GM23338 (cell line): ENCODE data around the gene ADGB. TPM values are rescaled to one million over a fixed set of nuclear protein-coding genes. Genes with fewer than 3 reads are reported as not detected.

ENCODE experiments used
- ATAC-seq: fragments of 200-7000 bp; cut with Tn5 transposase; 3 replicates; pipeline ENCODE4 v1.9.1; 2020
- DNase-seq: peaks from one replicate; pipeline ENCODE4 v3.0.0-alpha.2; 2015; ENCODE audit warnings: low spot score
- H2AFZ ChIP-seq: fragments of 200-600 bp; sonication (generic); 2 replicates; pipeline ENCODE4 v1.8.0; 2016; ENCODE audit warnings: antibody characterized with exemption, mild to moderate bottlenecking, moderate library complexity
- H3F3A ChIP-seq: fragments of 200-600 bp; sonication (generic); replicated peaks from 2 replicates; pipeline ENCODE4 v1.8.0; 2017; ENCODE audit warnings: antibody characterized with exemption, mixed run types, low read depth
- H3K27ac ChIP-seq: fragments of 200-600 bp; sonication (generic); 2 replicates; pipeline ENCODE4 v1.6.1; 2016; ENCODE audit warnings: low read depth
- H3K27me3 ChIP-seq: fragments of 200-600 bp; sonication (generic); 2 replicates; pipeline ENCODE4 v1.8.0; 2016; ENCODE audit warnings: mild to moderate bottlenecking, mixed run types, moderate library complexity; ENCODE audit not compliant: insufficient read depth
- H3K36me3 ChIP-seq: fragments of 200-600 bp; sonication (generic); 2 replicates; pipeline ENCODE4 v1.8.0; 2016; ENCODE audit warnings: mild to moderate bottlenecking; ENCODE audit not compliant: insufficient read depth
- H3K4me1 ChIP-seq: fragments of 200-600 bp; sonication (generic); 2 replicates; pipeline ENCODE4 v1.8.0; 2016; ENCODE audit warnings: mild to moderate bottlenecking, moderate library complexity; ENCODE audit not compliant: insufficient read depth
- H3K4me2 ChIP-seq: fragments of 200-600 bp; sonication (generic); 2 replicates; pipeline ENCODE4 v1.7.1; 2017; ENCODE audit warnings: mixed run types
- H3K4me3 ChIP-seq: fragments of 200-600 bp; sonication (generic); 2 replicates; pipeline ENCODE4 v1.6.1; 2016; ENCODE audit warnings: mixed run types
- H3K79me2 ChIP-seq: fragments of 200-600 bp; sonication (generic); replicated peaks from 2 replicates; pipeline ENCODE4 v1.8.0; 2017; ENCODE audit warnings: mild to moderate bottlenecking; ENCODE audit not compliant: insufficient read depth
- H3K9me2 ChIP-seq: fragments of 200-600 bp; sonication (generic); 2 replicates; pipeline ENCODE4 v1.8.0; 2017; ENCODE audit not compliant: insufficient read depth
- H4K20me1 ChIP-seq: fragments of 200-600 bp; sonication (generic); replicated peaks from 2 replicates; pipeline ENCODE4 v1.8.0; 2017; ENCODE audit warnings: mild to moderate bottlenecking; ENCODE audit not compliant: insufficient read depth
- H3K27ac Mint-ChIP-seq: 2 replicates; pipeline ENCODE4 v1.8.0; 2020; ENCODE audit warnings: inconsistent platforms, mild to moderate bottlenecking, moderate library complexity, mixed read lengths
- H3K27me3 Mint-ChIP-seq: 3 replicates; pipeline ENCODE4 v1.8.0; 2022; ENCODE audit warnings: low read depth, mild to moderate bottlenecking, moderate library complexity, mixed read lengths, inconsistent platforms; ENCODE audit not compliant: insufficient read depth, poor library complexity
- H3K36me3 Mint-ChIP-seq: 3 replicates; pipeline ENCODE4 v1.8.0; 2021; ENCODE audit warnings: low read depth, mild to moderate bottlenecking, inconsistent platforms, moderate library complexity, mixed read lengths
- H3K4me1 Mint-ChIP-seq: 3 replicates; pipeline ENCODE4 v1.8.0; 2020; ENCODE audit warnings: mild to moderate bottlenecking, inconsistent platforms, mixed read lengths
- H3K4me3 Mint-ChIP-seq: 3 replicates; pipeline ENCODE4 v1.8.0; 2021; ENCODE audit warnings: moderate library complexity, mild to moderate bottlenecking, inconsistent platforms, mixed read lengths
- H3K9me3 Mint-ChIP-seq: 3 replicates; pipeline ENCODE4 v1.8.0; 2020; ENCODE audit warnings: moderate library complexity, mild to moderate bottlenecking, inconsistent platforms, mixed read lengths
- CREB1 ChIP-seq: fragments of 250-450 bp; sonication (Bioruptor Pico); IDR thresholded peaks from 2 replicates; pipeline ENCODE4 v1.5.0; 2020; ENCODE audit warnings: low read depth, mild to moderate bottlenecking, moderate library complexity
- CTCF ChIP-seq, 2 experiments: fragments of 200-600 bp in 1 of 2; sonication (generic) in 1 of 2; conservative IDR thresholded peaks; 2 replicates each; pipeline versions ENCODE4 v1.5.1 to v1.6.1; 2016 to 2017; ENCODE audit warnings: antibody characterized with exemption in 2 of 2, low read depth in 2 of 2, mild to moderate bottlenecking in 2 of 2, moderate library complexity in 1 of 2
- EZH2 ChIP-seq: fragments of 200-600 bp; sonication (generic); IDR thresholded peaks from one replicate; pipeline ENCODE4 v1.8.0; 2017; ENCODE audit warnings: antibody characterized with exemption, mild to moderate bottlenecking, low read depth; ENCODE audit not compliant: unreplicated experiment
- EZH2phosphoT487 ChIP-seq: fragments of 200-600 bp; sonication (generic); IDR thresholded peaks from one replicate; pipeline ENCODE4 v1.8.1; 2018; ENCODE audit warnings: antibody characterized with exemption; ENCODE audit not compliant: unreplicated experiment
- JUNB ChIP-seq: IDR thresholded peaks from one replicate; pipeline ENCODE4 v1.6.1; 2016; ENCODE audit warnings: antibody characterized with exemption; ENCODE audit not compliant: unreplicated experiment
- NANOG ChIP-seq: IDR thresholded peaks from 2 replicates; pipeline ENCODE4 v1.6.1; 2016; ENCODE audit warnings: antibody characterized with exemption, borderline replicate concordance
- POLR2AphosphoS5 ChIP-seq: IDR thresholded peaks from 2 replicates; pipeline ENCODE4 v1.6.1; 2016; ENCODE audit warnings: antibody characterized with exemption, low read depth
- STAT1 ChIP-seq: IDR thresholded peaks from one replicate; pipeline ENCODE4 v1.6.1; 2016; ENCODE audit warnings: antibody characterized with exemption; ENCODE audit not compliant: unreplicated experiment
- ZNF114 ChIP-seq: fragments of 250-450 bp; sonication (Bioruptor Pico); IDR thresholded peaks from 2 replicates; pipeline ENCODE4 v1.5.0; 2020; ENCODE audit warnings: mild to moderate bottlenecking, moderate library complexity
- ZNF331 ChIP-seq: fragments of 250-450 bp; sonication (Bioruptor Pico); IDR thresholded peaks from 2 replicates; pipeline ENCODE4 v1.5.0; 2020; ENCODE audit warnings: low read depth, mild to moderate bottlenecking, moderate library complexity
- ZNF462 ChIP-seq: fragments of 250-450 bp; sonication (Bioruptor Pico); IDR thresholded peaks from 2 replicates; pipeline ENCODE4 v1.5.0; 2020; ENCODE audit warnings: mild to moderate bottlenecking, moderate library complexity
- polyA plus RNA-seq: library from polyadenylated mRNA; unstranded; fragments of >200 nt; fragmentation: Nextera tagmentation; extraction: Ambion mirVana; gene quantifications from 2 replicates; pipeline ENCODE4 v1.2.1, GENCODE V29; 2016
- total RNA-seq: library from RNA; depleted of rRNA; stranded (reverse); fragments of >200 nt; shearing (Covaris generic); gene quantifications from 2 replicates; pipeline ENCODE4 v1.2.3, GENCODE V29; 2014
- TF ChIP-seq, protein P1 (sequence below): IDR thresholded peaks from one replicate; pipeline ENCODE4 v1.6.1; 2018; ENCODE audit warnings: antibody characterized with exemption; ENCODE audit not compliant: unreplicated experiment

The ADGB gene
- total and polyA plus RNA-seq, 2 experiments from 2014 or later: not detected

- H3K36me3 ChIP-seq: no peaks in the 10 kb centered on the region
- H3K4me1 ChIP-seq: no peaks in the 10 kb centered on the region
- H3F3A ChIP-seq: no peaks in the 10 kb centered on the region
- H3K9me2 ChIP-seq: no peaks in the 10 kb centered on the region
- Mint-ChIP-seq H3K4me3 (no peak overlapping the region), H3K9me3 (no peaks in the 10 kb centered on the region), H3K27ac (no peak overlapping the region), H3K36me3 (no peaks in the 10 kb centered on the region; the same call in 2 of the 3 replicates), H3K4me1 (peaks cover 7% of the 10 kb centered on the region; the same call in 1 of the 3 replicates), H3K27me3 (peaks cover 6% of the 10 kb centered on the region)
- DNase-seq: no peak
- no peak for TF ChIP-seq STAT1
- no peak for TF ChIP-seq ZNF114 (CRISPR knock-in tag)
- TF ChIP-seq ZNF462 (CRISPR knock-in tag): no peak
- no peak for TF ChIP-seq EZH2
- TF ChIP-seq CREB1: no peak
- TF ChIP-seq JUNB: no peak
- TF ChIP-seq ZNF331 (CRISPR knock-in tag): no peak
- TF ChIP-seq EZH2phosphoT487: no peak
- TF ChIP-seq NANOG: no peak
- no peak for TF ChIP-seq CTCF (conservative IDR thresholded peaks at IDR 0.05; ENCODE audit: low read depth in 2 of 2)
- TF ChIP-seq, protein P1, sequence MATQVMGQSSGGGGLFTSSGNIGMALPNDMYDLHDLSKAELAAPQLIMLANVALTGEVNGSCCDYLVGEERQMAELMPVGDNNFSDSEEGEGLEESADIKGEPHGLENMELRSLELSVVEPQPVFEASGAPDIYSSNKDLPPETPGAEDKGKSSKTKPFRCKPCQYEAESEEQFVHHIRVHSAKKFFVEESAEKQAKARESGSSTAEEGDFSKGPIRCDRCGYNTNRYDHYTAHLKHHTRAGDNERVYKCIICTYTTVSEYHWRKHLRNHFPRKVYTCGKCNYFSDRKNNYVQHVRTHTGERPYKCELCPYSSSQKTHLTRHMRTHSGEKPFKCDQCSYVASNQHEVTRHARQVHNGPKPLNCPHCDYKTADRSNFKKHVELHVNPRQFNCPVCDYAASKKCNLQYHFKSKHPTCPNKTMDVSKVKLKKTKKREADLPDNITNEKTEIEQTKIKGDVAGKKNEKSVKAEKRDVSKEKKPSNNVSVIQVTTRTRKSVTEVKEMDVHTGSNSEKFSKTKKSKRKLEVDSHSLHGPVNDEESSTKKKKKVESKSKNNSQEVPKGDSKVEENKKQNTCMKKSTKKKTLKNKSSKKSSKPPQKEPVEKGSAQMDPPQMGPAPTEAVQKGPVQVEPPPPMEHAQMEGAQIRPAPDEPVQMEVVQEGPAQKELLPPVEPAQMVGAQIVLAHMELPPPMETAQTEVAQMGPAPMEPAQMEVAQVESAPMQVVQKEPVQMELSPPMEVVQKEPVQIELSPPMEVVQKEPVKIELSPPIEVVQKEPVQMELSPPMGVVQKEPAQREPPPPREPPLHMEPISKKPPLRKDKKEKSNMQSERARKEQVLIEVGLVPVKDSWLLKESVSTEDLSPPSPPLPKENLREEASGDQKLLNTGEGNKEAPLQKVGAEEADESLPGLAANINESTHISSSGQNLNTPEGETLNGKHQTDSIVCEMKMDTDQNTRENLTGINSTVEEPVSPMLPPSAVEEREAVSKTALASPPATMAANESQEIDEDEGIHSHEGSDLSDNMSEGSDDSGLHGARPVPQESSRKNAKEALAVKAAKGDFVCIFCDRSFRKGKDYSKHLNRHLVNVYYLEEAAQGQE: no peak
- no peak for TF ChIP-seq POLR2AphosphoS5
- H3K27me3 ChIP-seq: no peaks in the 10 kb centered on the region
- no peaks in the 10 kb centered on the region for H3K79me2 ChIP-seq
- no peak for ATAC-seq
- H2AFZ ChIP-seq: no peak overlapping the region
- no peaks in the 10 kb centered on the region; the same call in 1 of the 2 replicates for H4K20me1 ChIP-seq
- H3K4me3 ChIP-seq: no peak overlapping the region
- H3K4me2 ChIP-seq: no peak overlapping the region
- H3K27ac ChIP-seq: no peak overlapping the region
Measured at GRCh38 chr6:146860583-146860982, 261.8 kb downstream of the ADGB start.
